Neural cell (in vitro differentiated cells): Measurements from ENCODE around the gene CFI.

ENCODE experiments used
- REST ChIP-seq: IDR thresholded peaks from 2 replicates; pipeline ENCODE4 v1.6.1; 2012; ENCODE audit warnings: borderline replicate concordance
- TAF1 ChIP-seq: IDR thresholded peaks from 2 replicates; pipeline ENCODE4 v1.6.1; 2012; ENCODE audit warnings: low read depth

- no peak for TF ChIP-seq TAF1
- no peak for TF ChIP-seq REST
Measured at GRCh38 chr4:109826719-109827118, 24.9 kb upstream of the CFI start.
